Measurements from ENCODE around the gene CCDC15.
"Not testable (repeated sequence)": the region's sequence is repeated elsewhere in the genome, so short reads cannot be mapped to it uniquely, and the experiment has no call there.

Gene CCDC15

GRCh38 chr11:125084761-125085231, 130.8 kb downstream of the CCDC15 start:
- DNase-seq: no peak

DNA sequence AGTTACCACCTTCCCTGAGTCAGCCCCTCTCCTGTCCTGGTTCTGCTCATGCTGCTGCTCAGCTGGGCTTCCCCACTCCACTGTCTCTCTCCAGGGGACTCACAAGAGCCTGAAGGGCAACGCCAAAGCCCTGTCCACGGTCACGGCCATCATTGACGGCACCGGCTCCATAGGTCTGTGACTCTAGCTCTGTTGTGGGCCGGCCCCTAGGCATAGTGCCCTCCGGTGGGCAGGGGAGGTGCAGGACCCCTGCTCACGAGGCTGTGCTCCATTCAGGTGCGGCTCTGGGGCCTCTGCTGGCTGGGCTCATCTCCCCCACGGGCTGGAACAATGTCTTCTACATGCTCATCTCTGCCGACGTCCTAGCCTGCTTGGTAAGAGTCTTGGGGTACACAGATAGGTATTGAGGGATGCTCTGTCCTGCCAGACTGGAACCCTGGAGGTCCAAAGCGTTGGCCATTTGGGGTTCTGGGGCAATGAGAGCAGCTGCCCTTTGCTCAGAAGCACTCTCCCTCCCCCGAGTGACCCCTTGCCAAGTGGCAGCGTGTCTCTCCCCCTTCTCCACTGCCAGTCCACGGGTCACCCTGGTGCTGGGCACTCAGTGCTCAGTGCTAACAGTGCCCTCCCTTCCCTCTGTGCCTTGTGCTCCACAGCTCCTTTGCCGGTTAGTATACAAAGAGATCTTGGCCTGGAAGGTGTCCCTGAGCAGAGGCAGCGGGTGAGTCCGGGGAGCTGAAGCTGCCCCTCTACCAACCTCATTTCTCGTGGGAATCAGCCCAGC, 131.5 kb downstream of the CCDC15 start:
- no peak for DNase-seq

DNA sequence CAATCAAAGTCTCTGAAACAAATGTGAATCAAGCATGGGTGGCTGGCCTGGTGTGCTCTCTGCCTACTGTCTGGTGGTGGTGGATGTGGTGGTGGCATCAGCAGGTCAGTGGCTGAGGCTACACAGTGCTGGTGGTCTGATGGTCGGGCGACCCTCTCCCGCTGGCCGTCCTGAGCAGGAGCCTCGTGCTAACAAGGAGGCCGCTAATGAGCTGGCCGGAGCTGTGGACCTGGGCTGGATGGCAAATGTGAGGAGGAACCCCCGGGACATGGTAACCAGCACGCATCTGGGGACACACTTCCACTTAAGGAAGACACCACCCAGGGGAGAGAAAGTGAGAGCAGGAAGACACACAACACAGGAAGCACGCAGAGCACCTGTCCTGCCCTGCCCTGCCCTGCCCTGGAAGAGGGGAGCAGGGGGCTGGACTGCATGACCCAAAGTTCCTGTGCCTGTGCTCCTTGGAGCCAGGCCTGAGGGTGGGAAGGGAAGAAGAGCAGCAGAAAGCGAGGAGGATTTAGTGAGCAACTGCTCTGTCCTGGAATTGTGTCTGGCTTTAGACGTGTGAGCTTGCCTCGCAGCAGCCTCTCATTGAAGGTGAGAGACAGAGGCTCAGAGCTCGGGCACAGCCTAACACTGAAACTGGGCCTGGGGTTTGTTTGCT, 132.8 kb downstream of the CCDC15 start:
- DNase-seq: no peak

GRCh38 chr11:125088123-125088522, 134.1 kb downstream of the CCDC15 start:
- no peak for DNase-seq

- DNase-seq: no peak
These were observed 134.8 kb downstream of the CCDC15 start for GRCh38 chr11:125088576-125089455.

- DNase-seq: not testable (repeated sequence)
These were observed 135.5 kb downstream of the CCDC15 start for GRCh38 chr11:125089481-125089880.

DNA sequence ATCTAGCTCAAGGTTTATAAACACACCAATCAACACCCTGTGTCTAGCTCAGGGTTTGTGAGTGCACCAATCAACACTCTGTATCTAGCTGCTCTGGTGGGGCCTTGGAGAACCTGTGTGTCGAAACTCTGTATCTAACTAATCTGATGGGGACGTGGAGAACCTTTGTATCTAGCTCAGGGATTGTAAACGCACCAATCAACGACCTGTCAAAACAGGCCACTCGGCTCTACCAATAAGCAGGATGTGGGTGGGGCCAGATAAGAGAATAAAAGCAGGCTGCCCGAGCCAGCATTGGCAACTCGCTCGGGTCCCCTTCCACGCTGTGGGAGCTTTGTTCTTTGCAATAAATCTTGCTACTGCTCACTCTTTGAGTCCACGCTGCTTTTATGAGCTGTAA, 136.1 kb downstream of the CCDC15 start:
- DNase-seq: not testable (repeated sequence)

DNA sequence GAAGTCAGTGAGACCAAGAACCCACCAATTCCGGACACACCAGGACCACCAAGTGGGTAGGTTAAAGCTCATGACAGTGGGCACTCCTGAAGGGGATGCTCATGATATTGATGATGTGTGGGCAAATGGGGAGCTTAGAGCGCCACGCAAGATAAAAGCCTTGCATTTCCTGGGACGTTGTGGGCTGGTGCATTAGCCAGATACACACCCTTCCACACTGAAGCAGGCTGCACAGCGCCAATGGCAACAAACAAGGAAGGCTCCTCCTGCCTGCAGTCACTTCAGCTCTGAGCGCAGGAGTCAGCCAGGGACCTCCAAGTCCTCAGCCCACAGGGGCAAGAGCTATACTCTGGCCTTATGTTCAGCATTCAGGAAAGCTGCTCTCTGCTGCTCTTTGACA, 136.8 kb downstream of the CCDC15 start:
- no peak for DNase-seq
